Chondrocyte (in vitro differentiated cells): Measurements from ENCODE around the gene TET1. TPM values are rescaled to one million over a fixed set of nuclear protein-coding genes. Genes with fewer than 3 reads are reported as not detected.
"Not testable (repeated sequence)": the region's sequence is repeated elsewhere in the genome, so short reads cannot be mapped to it uniquely, and the experiment has no call there.

Experiments
- DNase-seq: peaks from one replicate; pipeline ENCODE4 v3.0.0; 2021; ENCODE audit warnings: mixed read lengths, low spot score
- H3K27ac Mint-ChIP-seq: one replicate; pipeline ENCODE4 v1.8.0; 2021; ENCODE audit warnings: mild to moderate bottlenecking, moderate library complexity, mixed read lengths; ENCODE audit not compliant: unreplicated experiment
- H3K27me3 Mint-ChIP-seq: 2 replicates; pipeline ENCODE4 v1.8.0; 2021; ENCODE audit warnings: low read depth, mixed read lengths
- H3K36me3 Mint-ChIP-seq: 2 replicates; pipeline ENCODE4 v1.8.0; 2021; ENCODE audit warnings: low read depth, mixed read lengths
- H3K4me1 Mint-ChIP-seq: 2 replicates; pipeline ENCODE4 v1.8.0; 2021; ENCODE audit warnings: low read depth, mild to moderate bottlenecking, mixed read lengths
- H3K4me3 Mint-ChIP-seq: one replicate; pipeline ENCODE4 v1.8.0; 2021; ENCODE audit warnings: mild to moderate bottlenecking, moderate library complexity, mixed read lengths; ENCODE audit not compliant: unreplicated experiment
- H3K9me3 Mint-ChIP-seq: 2 replicates; pipeline ENCODE4 v1.8.0; 2021; ENCODE audit warnings: low read depth, mixed read lengths
- CTCF ChIP-seq: fragments of 200-600 bp; sonication (generic); IDR thresholded peaks from 2 replicates; pipeline ENCODE4 v1.5.0; 2021; ENCODE audit warnings: antibody characterized with exemption, mild to moderate bottlenecking, moderate library complexity
- total RNA-seq: library from RNA; stranded (reverse); gene quantifications from 3 replicates; pipeline ENCODE4 v1.2.1, GENCODE V29; 2021

Gene TET1
- total RNA-seq, 1 donor from 2014 or later: 9.7 TPM

GRCh38 chr10:68732651-68733050 lies 172.5 kb downstream of the TET1 start:
- no peak for DNase-seq
- no peaks in the 10 kb centered on the region for H3K9me3 Mint-ChIP-seq
- H3K4me1 Mint-ChIP-seq: no peaks in the 10 kb centered on the region
- H3K36me3 Mint-ChIP-seq: peaks cover 19% of the 10 kb centered on the region
- TF ChIP-seq CTCF: no peak
- H3K27ac Mint-ChIP-seq: no peak overlapping the region
- H3K27me3 Mint-ChIP-seq: no peaks in the 10 kb centered on the region
- no peak overlapping the region for H3K4me3 Mint-ChIP-seq

DNA sequence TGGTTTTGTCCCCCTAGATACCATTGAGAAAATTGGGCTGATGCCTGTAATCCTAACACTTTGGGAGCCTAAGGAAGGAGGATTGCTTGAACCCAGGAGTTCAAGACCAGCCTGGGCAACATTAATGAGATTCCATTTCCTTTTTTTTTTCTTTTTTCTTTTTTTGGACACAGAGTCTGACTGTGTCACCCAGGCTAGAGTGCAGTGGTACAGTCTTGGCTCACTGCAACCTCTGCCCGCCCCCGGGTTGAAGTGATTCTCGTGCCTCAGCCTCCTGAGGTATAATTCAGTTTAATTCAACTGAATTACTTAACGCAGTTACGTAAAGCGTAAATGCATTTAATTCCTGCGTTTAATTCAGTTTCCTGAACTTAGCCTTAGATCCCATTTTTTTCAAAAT lies 174.2 kb downstream of the TET1 start:
- TF ChIP-seq CTCF: no peak
- H3K9me3 Mint-ChIP-seq: no peaks in the 10 kb centered on the region
- H3K36me3 Mint-ChIP-seq: peaks cover 21% of the 10 kb centered on the region
- H3K4me1 Mint-ChIP-seq: no peaks in the 10 kb centered on the region
- no peak overlapping the region for H3K27ac Mint-ChIP-seq
- H3K27me3 Mint-ChIP-seq: no peaks in the 10 kb centered on the region
- DNase-seq: no peak
- H3K4me3 Mint-ChIP-seq: no peak overlapping the region

DNA sequence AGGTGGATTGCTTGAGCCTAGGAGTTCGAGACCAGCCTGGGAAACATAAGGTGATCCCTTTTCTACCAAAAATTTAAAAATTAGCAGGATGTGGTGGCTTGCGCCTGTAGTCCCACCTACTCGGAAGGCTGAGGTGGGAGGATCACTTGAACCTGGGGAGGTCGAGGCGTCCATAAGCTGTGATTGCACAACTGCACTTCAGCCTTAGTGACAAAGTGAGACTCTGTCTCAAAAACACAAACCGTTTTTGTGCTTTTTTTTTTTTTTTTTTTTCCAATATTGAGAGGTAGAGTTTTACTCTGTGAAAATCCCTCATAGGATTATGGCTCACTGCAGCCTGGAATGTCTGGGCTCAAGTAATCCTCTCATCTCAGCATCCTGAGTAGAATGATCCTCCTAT lies 175.0 kb downstream of the TET1 start:
- H3K9me3 Mint-ChIP-seq: no peaks in the 10 kb centered on the region
- H3K27me3 Mint-ChIP-seq: no peaks in the 10 kb centered on the region
- H3K27ac Mint-ChIP-seq: no peak overlapping the region
- H3K4me3 Mint-ChIP-seq: no peak overlapping the region
- no peaks in the 10 kb centered on the region for H3K4me1 Mint-ChIP-seq
- TF ChIP-seq CTCF: no peak
- peaks cover 23% of the 10 kb centered on the region for H3K36me3 Mint-ChIP-seq
- no peak for DNase-seq

GRCh38 chr10:68735739-68736138 lies 175.6 kb downstream of the TET1 start:
- H3K27ac Mint-ChIP-seq, H3K9me3 Mint-ChIP-seq, H3K4me3 Mint-ChIP-seq, DNase-seq, H3K4me1 Mint-ChIP-seq, H3K27me3 Mint-ChIP-seq: not testable (repeated sequence)
- H3K36me3 Mint-ChIP-seq: peaks cover 23% of the 10 kb centered on the region

DNA sequence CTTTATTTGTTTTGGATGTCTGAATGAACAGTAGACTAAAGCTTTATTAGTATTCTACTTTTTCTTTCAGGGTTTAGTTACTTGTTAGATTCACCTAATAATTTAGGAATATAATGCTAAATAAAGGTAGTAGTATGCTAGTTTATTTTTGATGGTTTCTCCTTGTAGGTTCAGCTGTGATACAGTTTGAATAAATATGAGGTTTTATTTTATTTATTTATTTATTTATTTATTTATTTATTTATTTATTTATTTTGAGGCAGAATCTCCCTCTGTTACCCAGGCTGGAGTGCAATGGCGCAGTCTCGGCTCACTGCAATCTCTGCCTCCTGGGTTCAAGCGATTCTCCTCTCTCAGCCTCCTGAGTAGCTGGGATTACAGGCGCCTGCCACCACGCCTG lies 180.5 kb downstream of the TET1 start:
- not testable (repeated sequence) for DNase-seq, H3K27me3 Mint-ChIP-seq, H3K4me3 Mint-ChIP-seq, H3K4me1 Mint-ChIP-seq, H3K27ac Mint-ChIP-seq, H3K9me3 Mint-ChIP-seq
- peaks cover 25% of the 10 kb centered on the region for H3K36me3 Mint-ChIP-seq

- Mint-ChIP-seq H3K27me3 (no peaks in the 10 kb centered on the region), H3K4me1 (peaks cover 2% of the 10 kb centered on the region), H3K36me3 (peaks cover 18% of the 10 kb centered on the region), H3K9me3 (no peaks in the 10 kb centered on the region), H3K4me3 (no peak overlapping the region), H3K27ac (no peak overlapping the region)
- no peak for DNase-seq
- no peak for TF ChIP-seq CTCF
Measured at GRCh38 chr10:68742397-68742796, 182.3 kb downstream of the TET1 start.

Other genes with a start within 250 kb of the TET1 start
- 66.5 to 100 TPM (median 73.1 TPM) in 3 replicates for gene HNRNPH3, start 228.3 kb upstream of the TET1 start, total RNA-seq
- 6.7 to 8.8 TPM (median 8.5 TPM) in 3 replicates for gene PBLD, start 227.4 kb upstream of the TET1 start, total RNA-seq
- 19.8 to 22.3 TPM (median 20.2 TPM) in 3 replicates for gene RUFY2, start 153.1 kb upstream of the TET1 start, total RNA-seq
- gene DNA2, start 88.4 kb upstream of the TET1 start, total RNA-seq: 2.9 to 10.2 TPM (median 6.8 TPM) in 3 replicates
- 22.9 to 29.8 TPM (median 27.3 TPM) in 3 replicates for gene SLC25A16, start 32.8 kb upstream of the TET1 start, total RNA-seq
- gene CCAR1, start 160.9 kb downstream of the TET1 start, total RNA-seq: 46.2 to 57.6 TPM (median 54.8 TPM) in 3 replicates